Kidney epithelial cell (primary cell): ENCODE measurements around the gene COMMD1. TPM values are rescaled to one million over a fixed set of nuclear protein-coding genes. Genes with fewer than 3 reads are reported as not detected.

Experiments used
- DNase-seq: peaks from one replicate; pipeline ENCODE4 v3.0.0-alpha.2; 2010; ENCODE audit warnings: low read depth
- H3K27me3 ChIP-seq: 2 replicates; pipeline ENCODE4 v1.6.0; 2011; ENCODE audit warnings: low read length; ENCODE audit not compliant: control insufficient read depth, insufficient read depth
- H3K36me3 ChIP-seq: 2 replicates; pipeline ENCODE4 v1.5.1; 2011; ENCODE audit warnings: low read length; ENCODE audit not compliant: control insufficient read depth, insufficient read depth
- H3K4me3 ChIP-seq: 2 replicates; pipeline ENCODE4 v1.5.1; 2011; ENCODE audit warnings: low read depth, mild to moderate bottlenecking, control low read depth, low read length
- total RNA-seq: library from RNA; depleted of rRNA; stranded (reverse); fragments of >200 nt; gene quantifications from 2 replicates; pipeline ENCODE4 v1.2.3, GENCODE V29; 2015
- TF ChIP-seq, protein P1 (sequence below): IDR thresholded peaks from 2 replicates; pipeline ENCODE4 v1.5.1; 2011; ENCODE audit warnings: mild to moderate bottlenecking, moderate library complexity, low read length, control low read depth, inconsistent platforms; ENCODE audit not compliant: insufficient read depth, poor library complexity, severe bottlenecking

The COMMD1 gene
- total RNA-seq, 1 donor from 2014 or later = 44.1 TPM

DNA sequence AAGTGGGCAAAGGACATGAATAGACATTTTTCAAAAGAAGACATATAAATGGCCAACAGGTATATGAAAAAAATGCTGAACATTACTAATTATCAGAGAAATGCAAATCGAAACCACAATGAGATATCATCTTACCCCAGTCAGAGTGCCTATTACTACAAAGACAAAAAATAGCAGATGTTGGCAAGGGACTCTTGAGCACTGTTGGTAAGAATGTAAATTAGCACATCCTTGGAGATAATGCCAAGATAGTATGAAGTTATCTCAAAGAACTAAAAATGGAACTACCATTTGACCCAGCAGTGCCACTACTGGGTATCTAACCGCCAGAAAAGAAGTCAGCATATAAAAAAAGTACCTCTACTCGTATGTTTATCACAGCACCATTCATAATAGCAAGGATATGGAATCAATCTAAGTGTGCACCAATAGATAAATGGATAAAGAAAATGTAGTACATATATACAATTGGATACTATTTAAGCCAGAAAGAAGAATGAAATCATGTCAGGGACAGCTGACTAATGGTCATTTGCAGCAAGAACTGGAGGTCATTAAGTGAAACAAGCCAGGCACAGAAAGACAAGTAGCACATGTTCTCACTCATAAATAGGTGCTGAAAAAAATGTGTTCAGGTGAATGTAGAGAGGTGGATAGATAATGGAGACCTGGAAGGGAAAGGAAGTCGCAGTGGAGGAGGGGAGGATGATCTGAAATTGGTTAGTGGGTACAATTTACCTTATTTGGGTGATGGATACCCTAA is 148.7 kb downstream of the COMMD1 start:
- Histone ChIP-seq H3K27me3 (no peaks in the 10 kb centered on the region), H3K36me3 (no peaks in the 10 kb centered on the region), H3K4me3 (no peak overlapping the region)
- DNase-seq = no peak
- TF ChIP-seq, protein P1, sequence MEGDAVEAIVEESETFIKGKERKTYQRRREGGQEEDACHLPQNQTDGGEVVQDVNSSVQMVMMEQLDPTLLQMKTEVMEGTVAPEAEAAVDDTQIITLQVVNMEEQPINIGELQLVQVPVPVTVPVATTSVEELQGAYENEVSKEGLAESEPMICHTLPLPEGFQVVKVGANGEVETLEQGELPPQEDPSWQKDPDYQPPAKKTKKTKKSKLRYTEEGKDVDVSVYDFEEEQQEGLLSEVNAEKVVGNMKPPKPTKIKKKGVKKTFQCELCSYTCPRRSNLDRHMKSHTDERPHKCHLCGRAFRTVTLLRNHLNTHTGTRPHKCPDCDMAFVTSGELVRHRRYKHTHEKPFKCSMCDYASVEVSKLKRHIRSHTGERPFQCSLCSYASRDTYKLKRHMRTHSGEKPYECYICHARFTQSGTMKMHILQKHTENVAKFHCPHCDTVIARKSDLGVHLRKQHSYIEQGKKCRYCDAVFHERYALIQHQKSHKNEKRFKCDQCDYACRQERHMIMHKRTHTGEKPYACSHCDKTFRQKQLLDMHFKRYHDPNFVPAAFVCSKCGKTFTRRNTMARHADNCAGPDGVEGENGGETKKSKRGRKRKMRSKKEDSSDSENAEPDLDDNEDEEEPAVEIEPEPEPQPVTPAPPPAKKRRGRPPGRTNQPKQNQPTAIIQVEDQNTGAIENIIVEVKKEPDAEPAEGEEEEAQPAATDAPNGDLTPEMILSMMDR = no peak

DNA sequence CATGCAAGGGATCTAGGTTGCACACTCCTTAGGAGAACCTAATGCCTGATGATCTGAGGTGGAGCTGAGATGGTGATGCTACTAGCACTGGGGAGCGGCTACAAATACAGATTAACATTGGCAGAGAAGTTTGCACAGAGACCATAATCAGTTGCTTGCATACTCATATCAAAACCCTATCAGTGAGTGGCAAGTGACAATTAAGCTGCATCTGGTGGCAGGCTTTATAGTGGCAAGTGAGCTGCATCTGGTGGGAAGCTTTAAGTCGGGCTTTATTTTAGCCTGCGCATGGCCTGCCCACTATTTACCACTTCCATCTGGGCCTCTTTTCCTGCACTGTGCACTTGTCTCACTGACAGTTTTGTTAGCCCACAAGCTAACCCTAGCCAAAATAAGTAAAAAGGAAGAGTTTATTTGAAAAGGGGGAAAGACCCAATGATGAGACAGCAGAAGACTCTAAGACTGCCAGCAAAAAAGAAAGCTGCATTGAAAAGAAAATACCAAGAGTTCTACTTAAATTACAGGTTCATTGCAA is 149.5 kb downstream of the COMMD1 start:
- H3K27me3 ChIP-seq = no peaks in the 10 kb centered on the region
- DNase-seq = no peak
- TF ChIP-seq, protein P1 = no peak
- H3K4me3 ChIP-seq = no peak overlapping the region
- no peaks in the 10 kb centered on the region for H3K36me3 ChIP-seq

DNA sequence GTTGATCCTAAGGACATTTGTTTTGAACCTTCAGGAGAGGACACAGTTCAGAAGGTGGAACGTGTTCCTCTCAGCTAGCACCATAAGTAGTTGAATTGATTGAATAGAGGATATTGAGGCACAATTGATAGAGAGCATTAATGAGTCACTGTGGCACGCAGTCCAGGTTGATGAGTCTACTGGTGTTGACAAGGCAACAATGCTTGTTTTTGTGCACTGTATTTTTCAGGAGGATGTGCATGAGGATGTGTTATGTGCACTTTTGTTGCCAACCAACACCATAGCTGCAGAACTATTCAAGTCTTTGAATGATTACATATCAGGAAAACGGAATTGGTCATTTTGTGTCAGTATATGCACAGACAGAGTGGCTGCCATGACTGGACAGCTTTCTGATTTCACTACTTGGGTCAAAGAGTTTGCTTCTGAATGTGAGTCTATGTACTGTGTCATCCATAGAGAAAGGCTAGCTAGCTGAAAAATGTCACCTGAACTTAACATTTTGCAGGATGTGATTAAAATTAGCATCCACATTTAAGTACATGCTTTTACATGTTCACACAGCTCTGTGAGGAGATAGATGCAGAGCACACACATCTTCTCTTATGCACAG is 150.4 kb downstream of the COMMD1 start:
- TF ChIP-seq, protein P1 = no peak
- Histone ChIP-seq H3K27me3 (no peaks in the 10 kb centered on the region), H3K4me3 (no peak overlapping the region), H3K36me3 (no peaks in the 10 kb centered on the region)
- DNase-seq = no peak

DNA sequence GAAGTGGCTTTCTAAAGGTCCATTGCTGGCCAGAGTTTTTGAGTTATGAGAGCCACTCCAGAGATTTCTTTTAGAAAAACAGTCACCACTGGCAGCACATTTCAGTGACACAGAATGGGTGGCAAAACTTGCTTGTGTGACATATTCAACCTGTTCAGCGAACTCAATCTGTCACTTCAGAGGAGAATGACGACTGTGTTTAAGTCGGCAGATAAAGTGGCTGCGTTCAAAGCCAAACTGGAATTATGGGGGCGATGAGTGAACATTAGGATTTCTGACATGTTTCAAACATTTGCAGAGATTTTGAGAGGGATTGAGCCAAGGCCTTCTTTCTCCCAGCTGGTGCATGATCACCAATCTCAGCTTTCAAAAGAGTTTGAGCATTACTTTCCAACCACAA is 150.9 kb downstream of the COMMD1 start:
- Histone ChIP-seq H3K36me3 (no peaks in the 10 kb centered on the region), H3K4me3 (no peak overlapping the region), H3K27me3 (no peaks in the 10 kb centered on the region)
- TF ChIP-seq, protein P1 = no peak
- DNase-seq = no peak

DNA sequence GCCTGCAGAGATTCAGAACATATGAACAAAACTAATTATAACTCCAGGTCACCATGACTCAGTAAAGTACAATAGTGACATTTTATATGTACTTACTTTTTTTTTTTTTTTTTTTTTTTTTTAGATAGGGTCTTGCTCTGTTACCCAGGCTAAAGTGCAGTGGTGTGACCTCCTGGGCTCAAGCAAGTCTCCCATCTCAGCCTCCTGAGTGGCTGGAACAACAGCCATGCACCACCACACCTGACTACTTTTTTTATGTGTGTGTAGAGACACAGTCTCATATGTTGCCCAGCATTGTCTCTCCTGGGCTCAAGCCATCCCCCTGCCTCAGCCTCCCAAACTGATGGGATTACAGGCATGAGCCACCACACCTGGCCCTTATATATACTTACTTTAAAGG is 159.8 kb downstream of the COMMD1 start:
- H3K27me3 ChIP-seq = no peaks in the 10 kb centered on the region
- DNase-seq = no peak
- TF ChIP-seq, protein P1 = no peak
- no peaks in the 10 kb centered on the region for H3K36me3 ChIP-seq
- no peak overlapping the region for H3K4me3 ChIP-seq

DNA sequence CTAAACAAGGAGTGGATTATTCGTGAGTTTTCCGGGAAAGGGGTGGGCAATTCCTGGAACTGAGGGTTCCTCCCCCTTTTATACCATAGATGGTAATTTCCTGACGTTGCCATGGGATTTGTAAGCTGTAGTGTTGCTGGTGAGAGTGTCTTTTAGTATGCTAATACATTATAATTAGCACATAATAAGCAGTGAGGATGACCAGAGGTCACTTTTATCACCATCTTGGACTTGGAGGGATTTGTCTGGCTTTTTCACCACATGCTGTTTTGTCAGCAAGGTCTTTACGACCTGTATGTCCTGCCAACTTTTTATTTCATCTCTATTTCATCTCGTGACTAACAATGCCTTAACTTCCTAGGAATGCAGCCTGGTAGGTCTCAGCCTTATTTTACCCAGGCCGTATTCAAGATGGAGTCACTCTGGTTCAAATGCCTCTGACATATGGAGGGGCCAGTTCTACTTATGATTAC is 165.7 kb downstream of the COMMD1 start:
- no peak for DNase-seq
- Histone ChIP-seq H3K4me3 (no peak overlapping the region), H3K27me3 (no peaks in the 10 kb centered on the region), H3K36me3 (no peaks in the 10 kb centered on the region)
- TF ChIP-seq, protein P1 = no peak
